HG03280 (cell line): ENCODE results near the gene PNLIPRP2.

Source experiments
- ATAC-seq: cut with Tn5 transposase; IDR thresholded peaks from one replicate; pipeline ENCODE4 v1.9.1; 2021; ENCODE audit warnings: mild to moderate bottlenecking, moderate library complexity; ENCODE audit not compliant: unreplicated experiment

PNLIPRP2 gene

GRCh38 chr10:116612107-116612769, 8.5 kb upstream of the PNLIPRP2 start:
- ATAC-seq: no peak

GRCh38 chr10:116613471-116613870, 7.3 kb upstream of the PNLIPRP2 start:
- ATAC-seq: no peak

- no peak for ATAC-seq
Measured at GRCh38 chr10:116614796-116615195, 6.0 kb upstream of the PNLIPRP2 start.

GRCh38 chr10:116615199-116615776, 5.5 kb upstream of the PNLIPRP2 start:
- no peak for ATAC-seq

- ATAC-seq: no peak
Measured at GRCh38 chr10:116621476-116621875, 723 bp downstream of the PNLIPRP2 start.

GRCh38 chr10:116621934-116622655, 1.3 kb downstream of the PNLIPRP2 start:
- ATAC-seq: no peak

GRCh38 chr10:116625845-116626244, 5.1 kb downstream of the PNLIPRP2 start:
- no peak for ATAC-seq

GRCh38 chr10:116626815-116627214, 6.1 kb downstream of the PNLIPRP2 start:
- ATAC-seq: no peak

- ATAC-seq: no peak
Measured at GRCh38 chr10:116627386-116627933, 6.7 kb downstream of the PNLIPRP2 start.

- ATAC-seq: no peak
Measured at GRCh38 chr10:116629340-116629739, 8.6 kb downstream of the PNLIPRP2 start.

- ATAC-seq: no peak
Measured at GRCh38 chr10:116630020-116630419, 9.3 kb downstream of the PNLIPRP2 start.

- no peak for ATAC-seq
Measured at GRCh38 chr10:116631871-116632295, 11.1 kb downstream of the PNLIPRP2 start.

GRCh38 chr10:116632596-116633215, 12.0 kb downstream of the PNLIPRP2 start:
- ATAC-seq: no peak

- no peak for ATAC-seq
Measured at GRCh38 chr10:116633216-116633600, 12.5 kb downstream of the PNLIPRP2 start.

- ATAC-seq: no peak
Measured at GRCh38 chr10:116634126-116634975, 13.6 kb downstream of the PNLIPRP2 start.

- no peak for ATAC-seq
Measured at GRCh38 chr10:116636385-116636784, 15.6 kb downstream of the PNLIPRP2 start.

- ATAC-seq: no peak
Measured at GRCh38 chr10:116636976-116637375, 16.2 kb downstream of the PNLIPRP2 start.

- no peak for ATAC-seq
Measured at GRCh38 chr10:116637830-116638229, 17.1 kb downstream of the PNLIPRP2 start.

GRCh38 chr10:116646502-116646901, 25.7 kb downstream of the PNLIPRP2 start:
- no peak for ATAC-seq

- ATAC-seq: no peak
Measured at GRCh38 chr10:116648903-116649302, 28.1 kb downstream of the PNLIPRP2 start.
